Measurements from ENCODE around the gene CRTAC1. TPM values are rescaled to one million over a fixed set of nuclear protein-coding genes. Genes with fewer than 3 reads are reported as not detected.

The CRTAC1 gene
- total RNA-seq, 1 donor from 2014 or later: 0.82 TPM

- H3K36me3 Mint-ChIP-seq (ENCODE audit: low read depth): no peaks in the 10 kb centered on the region
- H3K4me3 Mint-ChIP-seq: no peak overlapping the region
- no peak overlapping the region for H3K27ac Mint-ChIP-seq (ENCODE audit: unreplicated experiment)
- H3K4me1 Mint-ChIP-seq: peaks cover 16% of the 10 kb centered on the region
- peaks cover 4% of the 10 kb centered on the region for H3K9me3 Mint-ChIP-seq
- TF ChIP-seq CTCF (conservative IDR thresholded peaks at IDR 0.05): no peak
- peaks cover 79% of the 10 kb centered on the region for H3K27me3 Mint-ChIP-seq (ENCODE audit: low read depth)
- no peak for DNase-seq (ENCODE audit: low read depth, low spot score)
Observed at GRCh38 chr10:98067165-98067564, 36.7 kb upstream of the CRTAC1 start.

- Mint-ChIP-seq H3K27ac (ENCODE audit: unreplicated experiment) (no peak overlapping the region), H3K36me3 (ENCODE audit: low read depth) (no peaks in the 10 kb centered on the region), H3K4me3 (no peak overlapping the region), H3K4me1 (peaks cover 26% of the 10 kb centered on the region), H3K27me3 (ENCODE audit: low read depth) (peaks cover 64% of the 10 kb centered on the region), H3K9me3 (no peaks in the 10 kb centered on the region)
- TF ChIP-seq CTCF (conservative IDR thresholded peaks at IDR 0.05): no peak
- DNase-seq (ENCODE audit: low read depth, low spot score): no peak
Observed at GRCh38 chr10:98063740-98064027, 33.3 kb upstream of the CRTAC1 start.

- H3K9me3 Mint-ChIP-seq: no peaks in the 10 kb centered on the region
- DNase-seq (ENCODE audit: low read depth, low spot score): no peak
- H3K27ac Mint-ChIP-seq (ENCODE audit: unreplicated experiment): no peak overlapping the region
- H3K4me1 Mint-ChIP-seq: peaks cover 36% of the 10 kb centered on the region
- H3K27me3 Mint-ChIP-seq (ENCODE audit: low read depth): peaks cover 62% of the 10 kb centered on the region
- no peaks in the 10 kb centered on the region for H3K36me3 Mint-ChIP-seq (ENCODE audit: low read depth)
- no peak overlapping the region for H3K4me3 Mint-ChIP-seq
- no peak for TF ChIP-seq CTCF (conservative IDR thresholded peaks at IDR 0.05)
Observed at GRCh38 chr10:98062424-98062823, 32.0 kb upstream of the CRTAC1 start.

- no peak for DNase-seq (ENCODE audit: low read depth, low spot score)
- Mint-ChIP-seq H3K4me1 (peaks cover 36% of the 10 kb centered on the region), H3K36me3 (ENCODE audit: low read depth) (no peaks in the 10 kb centered on the region), H3K27me3 (ENCODE audit: low read depth) (peaks cover 56% of the 10 kb centered on the region), H3K4me3 (no peak overlapping the region), H3K27ac (ENCODE audit: unreplicated experiment) (no peak overlapping the region), H3K9me3 (no peaks in the 10 kb centered on the region)
- no peak for TF ChIP-seq CTCF (conservative IDR thresholded peaks at IDR 0.05)
Observed at GRCh38 chr10:98060079-98060478, 29.7 kb upstream of the CRTAC1 start.

- H3K4me3 Mint-ChIP-seq: no peak overlapping the region
- H3K27ac Mint-ChIP-seq (ENCODE audit: unreplicated experiment): no peak overlapping the region
- DNase-seq (ENCODE audit: low read depth, low spot score): no peak
- H3K9me3 Mint-ChIP-seq: no peaks in the 10 kb centered on the region
- peaks cover 64% of the 10 kb centered on the region for H3K27me3 Mint-ChIP-seq (ENCODE audit: low read depth)
- no peaks in the 10 kb centered on the region for H3K36me3 Mint-ChIP-seq (ENCODE audit: low read depth)
- H3K4me1 Mint-ChIP-seq: peaks cover 31% of the 10 kb centered on the region
- no peak for TF ChIP-seq CTCF (conservative IDR thresholded peaks at IDR 0.05)
Observed at GRCh38 chr10:98058295-98058694, 27.9 kb upstream of the CRTAC1 start.

Data from neural crest cell (in vitro differentiated cells).